G401 (cell line): ENCODE results near the gene BTF3L4. TPM values are rescaled to one million over a fixed set of nuclear protein-coding genes. Genes with fewer than 3 reads are reported as not detected.

Experiments
- DNase-seq: peaks from one replicate; pipeline ENCODE4 v3.0.0-alpha.2; 2015; ENCODE audit warnings: low spot score
- in situ Hi-C: cut with HindIII; loops from 2 replicates; pipeline ENCODE4 v1.10.0; 2016; ENCODE audit warnings: low sequenced_read_pairs, mixed read lengths
- total RNA-seq: library from RNA; depleted of rRNA; stranded (reverse); fragments of >200 nt; shearing (Covaris generic); gene quantifications from 2 replicates; pipeline ENCODE4 v1.2.3, GENCODE V29; 2014; rRNA removed

BTF3L4 gene
- total RNA-seq, 1 experiment from 2014 or later, result 77.3 TPM

GRCh38 chr1:52111492-52111891, 55.4 kb downstream of the BTF3L4 start:
- in situ Hi-C loops, result no loop called here

GRCh38 chr1:52112489-52112888, 56.4 kb downstream of the BTF3L4 start:
- in situ Hi-C loops, result no loop called here

More at GRCh38 chr1:52111492-52111891, 55.4 kb downstream of the BTF3L4 start:
- no peak for DNase-seq

GRCh38 chr1:52119301-52120079, 63.4 kb downstream of the BTF3L4 start:
- in situ Hi-C loops, result no loop called here
- no peak for DNase-seq

More at GRCh38 chr1:52112489-52112888, 56.4 kb downstream of the BTF3L4 start:
- DNase-seq, result no peak

GRCh38 chr1:52122384-52122783, 66.3 kb downstream of the BTF3L4 start:
- in situ Hi-C loops, result no loop called here
- DNase-seq, result no peak

GRCh38 chr1:52123622-52124021, 67.5 kb downstream of the BTF3L4 start:
- in situ Hi-C loops, result no loop called here
- no peak for DNase-seq

- in situ Hi-C loops, result no loop called here
Observed at GRCh38 chr1:52125736-52126359, 69.8 kb downstream of the BTF3L4 start.

GRCh38 chr1:52127181-52128180, 71.4 kb downstream of the BTF3L4 start:
- in situ Hi-C loops, result no loop called here

More at GRCh38 chr1:52125736-52126359, 69.8 kb downstream of the BTF3L4 start:
- no peak for DNase-seq

GRCh38 chr1:52139817-52140540, 83.9 kb downstream of the BTF3L4 start:
- DNase-seq, result peak; percentile 42
- in situ Hi-C loops, result loop anchor here (10.0 kb wide), 1 partner anchor 135 kb away; no protein-coding TSS in a partner anchor

More at GRCh38 chr1:52127181-52128180, 71.4 kb downstream of the BTF3L4 start:
- peak; percentile 79 for DNase-seq

Other genes starting within 250 kb of the BTF3L4 start
- 81.7 and 113 TPM in 2 replicates for gene NRDC, start 177.6 kb upstream of the BTF3L4 start, total RNA-seq
- 2.3 and 3.0 TPM in 2 replicates for gene RAB3B, start 65.6 kb upstream of the BTF3L4 start, total RNA-seq
- gene KTI12, start 22.5 kb upstream of the BTF3L4 start, total RNA-seq, result 16.3 and 18.3 TPM in 2 replicates
- 44.6 and 62.4 TPM in 2 replicates for gene TXNDC12, start 1.1 kb upstream of the BTF3L4 start, total RNA-seq
- 15.4 and 21.5 TPM in 2 replicates for gene ZFYVE9, start 85.8 kb downstream of the BTF3L4 start, total RNA-seq